Smooth muscle cell (in vitro differentiated cells): ENCODE measurements around the gene BACH2. TPM values are rescaled to one million over a fixed set of nuclear protein-coding genes. Genes with fewer than 3 reads are reported as not detected.

Experiments
- DNase-seq: peaks from one replicate; lab custom pipeline; 2025; ENCODE audit not compliant: unreplicated experiment; lab: John Stamatoyannopoulos, UW
- H2AFZ ChIP-seq: fragments of 200-600 bp; sonication (generic); 2 replicates; pipeline ENCODE4 v1.6.0; 2016; ENCODE audit warnings: antibody characterized with exemption, low read depth, mild to moderate bottlenecking
- H3F3A ChIP-seq: fragments of 200-600 bp; sonication (generic); 2 replicates; pipeline ENCODE4 v1.6.0; 2017; ENCODE audit warnings: antibody characterized with exemption, low read depth
- H3K27ac ChIP-seq: fragments of 200-600 bp; sonication (generic); 2 replicates; pipeline ENCODE4 v1.5.1; 2016; ENCODE audit warnings: low read depth, mild to moderate bottlenecking
- H3K27me3 ChIP-seq: fragments of 200-600 bp; sonication (generic); 2 replicates; pipeline ENCODE4 v1.6.1; 2016; ENCODE audit warnings: low read depth, mild to moderate bottlenecking
- H3K36me3 ChIP-seq: fragments of 200-600 bp; sonication (generic); 2 replicates; pipeline ENCODE4 v1.5.1; 2016; ENCODE audit warnings: low read depth
- H3K4me1 ChIP-seq: fragments of 200-600 bp; sonication (generic); 2 replicates; pipeline ENCODE4 v1.5.1; 2016; ENCODE audit warnings: low read depth
- H3K4me2 ChIP-seq: fragments of 200-600 bp; sonication (generic); 2 replicates; pipeline ENCODE4 v1.6.0; 2016; ENCODE audit warnings: mild to moderate bottlenecking
- H3K4me3 ChIP-seq: fragments of 200-600 bp; sonication (generic); 2 replicates; pipeline ENCODE4 v1.5.1; 2016; ENCODE audit warnings: mild to moderate bottlenecking
- H3K79me2 ChIP-seq: fragments of 200-600 bp; sonication (generic); 2 replicates; pipeline ENCODE4 v1.6.0; 2016; ENCODE audit warnings: low read depth, mild to moderate bottlenecking
- H3K9ac ChIP-seq: fragments of 200-600 bp; sonication (generic); 2 replicates; pipeline ENCODE4 v1.6.0; 2016; ENCODE audit warnings: low read depth
- H3K9me3 ChIP-seq: fragments of 200-600 bp; sonication (generic); replicated peaks from 2 replicates; pipeline ENCODE4 v1.5.1; 2016; ENCODE audit warnings: low read depth
- H4K20me1 ChIP-seq: fragments of 200-600 bp; sonication (generic); 2 replicates; pipeline ENCODE4 v1.6.0; 2016; ENCODE audit warnings: low read depth
- WGBS: methylation state at CpG from one replicate; pipeline ENCODE4 v1.1.7; 2016; ENCODE audit warnings: low lambda C conversion rate; 5-methylcytosine and 5-hydroxymethylcytosine counted together
- polyA plus RNA-seq: library from polyadenylated mRNA; unstranded; fragments of >200 nt; fragmentation: Nextera tagmentation; extraction: Ambion mirVana; gene quantifications from 2 replicates; pipeline ENCODE4 v1.2.1, GENCODE V29; 2016
- total RNA-seq: library from RNA; depleted of rRNA; stranded (reverse); fragments of >200 nt; gene quantifications from 2 replicates; pipeline ENCODE4 v1.2.3, GENCODE V29; 2014
- TF ChIP-seq, protein P1 (sequence below): fragments of 200-600 bp; sonication (generic); IDR thresholded peaks from 2 replicates; pipeline ENCODE4 v1.5.1; 2017; ENCODE audit warnings: borderline replicate concordance, mild to moderate bottlenecking, antibody characterized with exemption; ENCODE audit not compliant: insufficient read depth, poor library complexity, severe bottlenecking

BACH2 gene
- total and polyA plus RNA-seq, 2 experiments from 2014 or later, result 3.0 to 4.5 TPM

DNA sequence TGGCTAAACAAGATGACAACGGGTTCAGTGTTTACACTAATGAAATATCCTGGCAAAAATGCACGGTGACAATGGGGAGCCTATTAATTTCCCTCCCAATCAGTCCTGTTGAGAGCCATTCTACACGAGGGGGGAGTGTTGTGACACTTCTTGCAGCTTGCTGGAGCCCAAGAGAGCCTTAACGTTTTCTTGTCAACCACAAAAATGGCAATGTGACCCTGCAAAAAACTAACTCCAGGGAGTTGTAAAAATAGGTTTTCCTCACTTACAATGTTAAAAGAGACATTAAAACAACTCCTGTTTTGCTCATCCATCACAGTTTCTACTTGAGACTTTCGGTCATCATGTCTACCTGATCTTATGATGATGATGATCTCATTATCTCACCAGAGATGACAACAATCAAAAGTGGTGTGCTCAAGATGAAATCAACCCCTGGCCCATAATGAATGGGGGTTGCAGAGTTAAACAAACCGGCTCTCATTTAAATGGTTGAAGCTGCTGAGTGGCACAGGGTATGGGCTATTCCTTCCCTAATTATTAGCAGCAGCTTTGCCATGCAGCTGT, 344.5 kb downstream of the BACH2 start:
- Histone ChIP-seq H4K20me1 (no peaks in the 10 kb centered on the region), H3K4me3 (no peak overlapping the region), H3K9me3 (no peaks in the 10 kb centered on the region), H2AFZ (no peak overlapping the region), H3K36me3 (no peaks in the 10 kb centered on the region), H3F3A (no peaks in the 10 kb centered on the region), H3K27me3 (no peaks in the 10 kb centered on the region), H3K4me1 (peaks cover 11% of the 10 kb centered on the region), H3K4me2 (peak overlapping the region; percentile 20), H3K9ac (no peak overlapping the region), H3K27ac (no peak overlapping the region), H3K79me2 (no peaks in the 10 kb centered on the region)
- WGBS, result 75% methylated on average over 6 of the region's 6 CpGs
- no peak for DNase-seq
- TF ChIP-seq, protein P1, sequence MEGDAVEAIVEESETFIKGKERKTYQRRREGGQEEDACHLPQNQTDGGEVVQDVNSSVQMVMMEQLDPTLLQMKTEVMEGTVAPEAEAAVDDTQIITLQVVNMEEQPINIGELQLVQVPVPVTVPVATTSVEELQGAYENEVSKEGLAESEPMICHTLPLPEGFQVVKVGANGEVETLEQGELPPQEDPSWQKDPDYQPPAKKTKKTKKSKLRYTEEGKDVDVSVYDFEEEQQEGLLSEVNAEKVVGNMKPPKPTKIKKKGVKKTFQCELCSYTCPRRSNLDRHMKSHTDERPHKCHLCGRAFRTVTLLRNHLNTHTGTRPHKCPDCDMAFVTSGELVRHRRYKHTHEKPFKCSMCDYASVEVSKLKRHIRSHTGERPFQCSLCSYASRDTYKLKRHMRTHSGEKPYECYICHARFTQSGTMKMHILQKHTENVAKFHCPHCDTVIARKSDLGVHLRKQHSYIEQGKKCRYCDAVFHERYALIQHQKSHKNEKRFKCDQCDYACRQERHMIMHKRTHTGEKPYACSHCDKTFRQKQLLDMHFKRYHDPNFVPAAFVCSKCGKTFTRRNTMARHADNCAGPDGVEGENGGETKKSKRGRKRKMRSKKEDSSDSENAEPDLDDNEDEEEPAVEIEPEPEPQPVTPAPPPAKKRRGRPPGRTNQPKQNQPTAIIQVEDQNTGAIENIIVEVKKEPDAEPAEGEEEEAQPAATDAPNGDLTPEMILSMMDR, result no peak

DNA sequence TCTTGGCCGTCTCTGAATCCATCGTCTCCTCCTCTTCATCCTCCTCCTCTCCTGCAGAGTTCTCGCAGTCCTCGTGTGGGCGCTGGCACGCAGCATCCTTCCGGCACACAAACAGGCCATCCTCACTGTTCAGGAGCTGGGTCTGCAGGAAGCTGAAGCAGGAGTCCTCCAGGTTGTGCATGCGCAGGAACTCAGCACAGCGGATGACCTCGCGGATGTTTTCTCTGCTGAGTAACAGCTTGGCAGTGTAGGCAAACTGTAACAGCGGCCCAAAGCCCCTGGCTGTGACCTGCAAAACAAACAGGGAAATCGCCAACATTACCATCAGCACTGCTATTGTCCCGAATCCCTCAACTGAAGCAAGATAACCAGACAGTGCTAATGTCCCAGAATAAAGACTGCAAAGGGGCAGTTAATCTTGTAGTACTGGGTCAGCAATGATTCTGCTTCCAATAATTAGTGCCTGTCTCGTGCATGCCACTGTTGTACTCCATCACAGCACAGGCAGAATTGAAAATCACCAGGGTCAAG, 345.0 kb downstream of the BACH2 start:
- DNase-seq, result no peak
- H3K27ac ChIP-seq, result no peak overlapping the region

DNA sequence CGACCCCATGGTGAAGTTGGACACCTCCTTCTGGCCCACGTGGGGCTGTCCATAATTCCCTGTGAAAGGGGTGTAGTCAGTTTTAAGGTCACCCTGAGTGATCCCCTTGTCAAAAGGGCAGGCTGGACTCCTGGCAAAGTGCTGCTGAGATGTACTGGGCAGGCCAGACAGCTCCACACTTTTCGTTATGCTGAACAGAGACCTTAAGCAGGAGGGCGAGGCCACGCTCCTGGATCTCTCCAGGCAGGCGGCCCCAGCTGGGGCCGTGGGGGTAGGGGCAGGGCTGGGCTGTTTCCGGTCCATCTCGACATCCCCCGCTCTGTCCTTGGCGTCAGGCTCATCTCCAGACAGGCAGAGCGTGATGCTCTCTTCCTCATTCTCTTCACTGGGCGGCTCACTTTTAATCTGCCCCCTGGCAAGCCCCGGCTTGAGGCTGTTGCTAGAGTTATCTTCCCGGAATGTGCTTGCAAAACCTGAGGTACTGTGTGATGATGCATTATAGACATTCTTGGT, 345.7 kb downstream of the BACH2 start:
- no peaks in the 10 kb centered on the region for H3F3A ChIP-seq
- H3K27me3 ChIP-seq, result no peaks in the 10 kb centered on the region
- H3K9ac ChIP-seq, result no peak overlapping the region
- H3K9me3 ChIP-seq, result no peaks in the 10 kb centered on the region
- no peaks in the 10 kb centered on the region for H3K79me2 ChIP-seq
- 68% methylated on average over 14 of the region's 15 CpGs for WGBS
- H3K36me3 ChIP-seq, result no peaks in the 10 kb centered on the region
- peak overlapping the region; percentile 58 for H3K27ac ChIP-seq
- TF ChIP-seq, protein P1, result no peak
- H3K4me1 ChIP-seq, result peaks cover 11% of the 10 kb centered on the region
- no peak for DNase-seq
- no peak overlapping the region for H3K4me3 ChIP-seq
- H2AFZ ChIP-seq, result no peak overlapping the region
- no peaks in the 10 kb centered on the region for H4K20me1 ChIP-seq
- H3K4me2 ChIP-seq, result no peak overlapping the region

More for the DNA sequence above, 345.0 kb downstream of the BACH2 start:
- WGBS, result 80% methylated on average over 15 of the region's 15 CpGs
- no peaks in the 10 kb centered on the region for H3K79me2 ChIP-seq
- H3K36me3 ChIP-seq, result no peaks in the 10 kb centered on the region
- peaks cover 11% of the 10 kb centered on the region for H3K4me1 ChIP-seq
- no peak overlapping the region for H2AFZ ChIP-seq
- TF ChIP-seq, protein P1, result no peak
- no peaks in the 10 kb centered on the region for H3K27me3 ChIP-seq
- H3K9ac ChIP-seq, result no peak overlapping the region
- H3K4me2 ChIP-seq, result no peak overlapping the region
- no peaks in the 10 kb centered on the region for H3F3A ChIP-seq
- H3K9me3 ChIP-seq, result no peaks in the 10 kb centered on the region
- H4K20me1 ChIP-seq, result no peaks in the 10 kb centered on the region
- no peak overlapping the region for H3K4me3 ChIP-seq

- TF ChIP-seq, protein P1, result no peak
Measured at GRCh38 chr6:89950446-89950845, 346.2 kb downstream of the BACH2 start.

More at GRCh38 chr6:89950446-89950845, 346.2 kb downstream of the BACH2 start:
- peak overlapping the region; percentile 58 for H3K27ac ChIP-seq
- no peaks in the 10 kb centered on the region for H3K27me3 ChIP-seq
- H3K9ac ChIP-seq, result no peak overlapping the region
- H3K4me2 ChIP-seq, result no peak overlapping the region
- H2AFZ ChIP-seq, result no peak overlapping the region
- H3K4me3 ChIP-seq, result no peak overlapping the region
- no peaks in the 10 kb centered on the region for H3F3A ChIP-seq
- 97% methylated on average over 17 of the region's 17 CpGs for WGBS
- no peaks in the 10 kb centered on the region for H4K20me1 ChIP-seq
- no peaks in the 10 kb centered on the region for H3K9me3 ChIP-seq
- no peaks in the 10 kb centered on the region for H3K36me3 ChIP-seq
- H3K4me1 ChIP-seq, result peaks cover 11% of the 10 kb centered on the region
- DNase-seq, result no peak
- no peaks in the 10 kb centered on the region for H3K79me2 ChIP-seq
